GM12874 (cell line): ENCODE data around the gene NRAP.

Experiments
- TF ChIP-seq, protein P1 (sequence below): IDR thresholded peaks from 2 replicates; pipeline ENCODE4 v1.5.1; 2011; ENCODE audit warnings: low read depth, mild to moderate bottlenecking, control low read depth, low read length, moderate library complexity; ENCODE audit not compliant: insufficient read depth

NRAP gene

DNA sequence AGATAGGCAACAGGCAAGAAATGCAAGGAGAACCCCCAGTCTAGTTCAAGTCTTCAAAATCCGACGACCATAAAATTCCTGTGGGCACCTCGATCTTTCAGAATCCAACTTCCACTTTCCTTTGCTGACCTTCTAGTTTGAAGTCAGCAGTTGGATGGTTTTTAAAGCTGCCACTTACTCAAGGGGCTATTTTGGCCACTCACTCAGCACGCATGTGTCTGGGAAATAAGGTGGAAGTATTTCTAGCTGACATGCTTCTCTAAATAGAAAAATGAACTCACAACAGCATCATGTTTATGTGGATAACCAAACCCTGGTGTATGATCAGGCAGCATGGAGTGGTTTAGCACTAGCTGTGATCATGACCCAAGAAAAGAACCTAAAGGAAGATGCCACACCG, at the start of gene NRAP:
NRAP (minus strand) TSS at position 134 of the 400 bp plus-strand sequence. CDS start 159 bp downstream, outside the sequence.
- TF ChIP-seq, protein P1, sequence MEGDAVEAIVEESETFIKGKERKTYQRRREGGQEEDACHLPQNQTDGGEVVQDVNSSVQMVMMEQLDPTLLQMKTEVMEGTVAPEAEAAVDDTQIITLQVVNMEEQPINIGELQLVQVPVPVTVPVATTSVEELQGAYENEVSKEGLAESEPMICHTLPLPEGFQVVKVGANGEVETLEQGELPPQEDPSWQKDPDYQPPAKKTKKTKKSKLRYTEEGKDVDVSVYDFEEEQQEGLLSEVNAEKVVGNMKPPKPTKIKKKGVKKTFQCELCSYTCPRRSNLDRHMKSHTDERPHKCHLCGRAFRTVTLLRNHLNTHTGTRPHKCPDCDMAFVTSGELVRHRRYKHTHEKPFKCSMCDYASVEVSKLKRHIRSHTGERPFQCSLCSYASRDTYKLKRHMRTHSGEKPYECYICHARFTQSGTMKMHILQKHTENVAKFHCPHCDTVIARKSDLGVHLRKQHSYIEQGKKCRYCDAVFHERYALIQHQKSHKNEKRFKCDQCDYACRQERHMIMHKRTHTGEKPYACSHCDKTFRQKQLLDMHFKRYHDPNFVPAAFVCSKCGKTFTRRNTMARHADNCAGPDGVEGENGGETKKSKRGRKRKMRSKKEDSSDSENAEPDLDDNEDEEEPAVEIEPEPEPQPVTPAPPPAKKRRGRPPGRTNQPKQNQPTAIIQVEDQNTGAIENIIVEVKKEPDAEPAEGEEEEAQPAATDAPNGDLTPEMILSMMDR = no peak

DNA sequence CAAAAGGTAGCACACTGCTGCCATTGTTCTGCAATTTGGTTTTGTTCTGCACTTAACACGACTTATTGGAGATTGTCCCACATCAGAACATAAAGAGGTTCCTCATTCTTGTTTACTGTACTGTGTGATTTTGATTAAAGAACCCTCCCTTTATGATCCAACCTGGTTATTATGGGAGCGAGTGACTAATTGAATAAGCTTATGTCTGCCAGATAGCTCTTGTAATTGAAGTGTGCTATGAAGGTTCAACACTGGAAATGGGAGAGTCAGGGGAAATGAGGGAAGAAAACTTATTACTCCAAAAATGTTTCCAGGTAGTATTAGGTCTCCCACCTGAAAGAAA, 49.8 kb upstream of the NRAP start:
- TF ChIP-seq, protein P1 = no peak

DNA sequence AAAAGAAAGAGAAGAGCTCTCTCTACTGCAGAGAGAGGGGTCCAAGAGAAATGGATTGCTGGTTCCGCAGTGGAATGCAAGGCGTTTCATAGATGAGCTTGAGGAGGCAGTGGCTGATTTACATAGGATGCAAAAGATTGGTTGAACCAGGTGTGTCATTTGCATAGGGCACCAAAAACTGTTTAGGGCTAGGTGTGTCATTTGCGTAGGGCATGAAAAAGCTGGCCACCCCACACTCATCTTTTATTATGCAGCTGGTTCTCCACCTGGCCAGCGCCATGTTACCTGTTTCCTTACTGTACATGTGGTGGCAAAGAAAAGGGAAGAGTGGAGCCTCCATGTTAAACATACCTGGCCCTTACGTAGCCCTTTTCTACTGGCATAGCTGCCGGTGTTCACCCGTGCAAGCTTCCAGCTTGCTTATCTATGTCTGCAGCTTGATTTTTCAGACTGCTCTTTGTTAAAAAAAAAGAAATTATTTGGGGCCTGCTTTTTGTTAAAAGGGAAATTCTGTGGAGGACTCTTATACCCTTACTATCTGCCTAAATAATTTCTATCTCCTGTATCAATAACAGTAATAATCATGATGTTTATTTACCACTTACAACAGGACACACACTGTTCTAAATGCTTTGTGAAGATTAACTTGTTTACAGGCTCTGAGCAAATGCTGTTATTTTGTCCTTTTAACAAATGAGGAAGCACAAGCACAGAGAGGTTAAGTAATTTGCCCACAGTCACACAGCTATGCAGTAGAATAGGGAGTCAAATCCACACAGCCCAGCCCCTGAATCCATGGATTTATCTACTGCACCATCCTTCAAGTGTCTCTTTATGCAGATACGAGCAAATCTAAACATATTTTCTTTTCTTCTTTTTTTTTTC, 49.2 kb upstream of the NRAP start:
- TF ChIP-seq, protein P1 = no peak

- TF ChIP-seq, protein P1 = no peak
Measured at GRCh38 chr10:113712024-113712423, 48.2 kb upstream of the NRAP start.

DNA sequence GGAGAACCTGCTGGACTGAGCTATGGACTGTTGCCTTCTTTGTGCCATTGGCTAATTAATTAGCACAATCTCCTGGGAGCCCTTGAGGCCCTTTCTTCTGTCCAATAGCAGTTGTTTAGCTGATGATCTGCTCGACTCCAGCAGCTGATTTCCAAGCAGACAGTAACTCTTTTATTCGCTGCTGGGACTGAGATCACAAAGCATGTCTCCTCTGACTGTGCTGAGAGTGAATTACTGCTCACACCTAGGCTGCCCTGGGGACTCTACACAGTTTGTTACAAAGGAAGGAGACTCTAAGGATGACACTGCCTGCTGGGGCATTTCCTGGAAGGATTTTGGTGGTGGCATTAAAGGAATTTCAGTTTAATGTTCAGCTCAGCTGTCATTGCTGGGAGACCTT, 47.3 kb upstream of the NRAP start:
- TF ChIP-seq, protein P1 = no peak

DNA sequence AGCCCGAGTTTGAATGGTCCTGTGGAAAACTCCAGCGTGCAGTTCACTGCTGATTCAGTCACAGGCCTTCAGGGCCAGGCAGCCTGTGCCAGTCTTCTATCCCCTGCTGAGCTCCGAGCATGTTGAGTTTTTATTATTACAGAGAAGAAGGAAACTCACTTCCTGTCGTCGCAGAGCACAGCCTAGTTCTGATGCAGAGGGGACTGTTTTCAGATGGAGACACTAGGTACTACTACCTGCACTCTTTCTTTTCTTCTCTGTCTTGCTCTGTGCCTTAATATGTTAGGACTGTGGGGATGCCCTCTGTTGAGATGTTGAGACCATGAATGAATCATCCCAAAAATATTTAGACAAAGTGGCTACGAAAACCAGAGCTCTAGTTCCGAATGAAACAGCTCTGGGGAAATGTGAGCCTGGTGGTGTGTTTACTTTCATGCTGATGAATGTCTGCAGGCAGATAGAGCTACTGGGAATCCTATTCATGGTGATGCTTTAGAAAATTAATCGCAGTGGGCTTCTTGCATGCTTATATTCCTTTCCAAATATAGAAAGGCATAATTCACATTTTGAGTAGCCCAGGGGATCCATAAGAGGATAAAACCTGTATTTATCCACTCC, 45.5 kb upstream of the NRAP start:
- TF ChIP-seq, protein P1 = no peak

DNA sequence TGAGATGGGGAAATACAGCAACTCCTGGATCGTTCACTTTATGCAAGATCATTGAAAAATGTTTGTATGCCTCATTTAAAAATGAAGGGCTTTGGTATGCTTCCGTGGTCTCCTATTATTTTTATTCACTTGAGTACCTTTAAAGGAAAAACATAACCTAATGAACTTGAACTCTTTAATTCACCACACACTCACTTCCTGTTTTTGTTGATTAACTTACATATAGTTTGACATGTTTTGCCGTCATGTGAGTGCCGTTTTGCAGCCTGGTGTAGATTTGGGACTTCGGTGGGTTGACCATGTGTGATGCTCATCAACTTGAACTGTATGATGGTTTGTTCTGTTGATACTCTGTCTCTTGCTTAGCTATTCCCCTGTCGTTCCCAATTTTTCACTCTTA, 44.8 kb upstream of the NRAP start:
- TF ChIP-seq, protein P1 = no peak
